Measurements from ENCODE around the gene PRKAA1.
"Not testable (repeated sequence)": the region's sequence is repeated elsewhere in the genome, so short reads cannot be mapped to it uniquely, and the experiment has no call there.

PRKAA1 gene

GRCh38 chr5:40826489-40827187 lies 28.5 kb upstream of the PRKAA1 start:
- no peak for DNase-seq (ENCODE audit: low read depth, low spot score)

- DNase-seq (ENCODE audit: low read depth, low spot score): not testable (repeated sequence)
Measured at GRCh38 chr5:40825461-40826043, 27.4 kb upstream of the PRKAA1 start.

GRCh38 chr5:40823459-40823858 lies 25.3 kb upstream of the PRKAA1 start:
- no peak for DNase-seq (ENCODE audit: low read depth, low spot score)

- DNase-seq (ENCODE audit: low read depth, low spot score): no peak
Measured at GRCh38 chr5:40813698-40814281, 15.6 kb upstream of the PRKAA1 start.

- DNase-seq (ENCODE audit: low read depth, low spot score): no peak
Measured at GRCh38 chr5:40812125-40812524, 14.0 kb upstream of the PRKAA1 start.

- no peak for DNase-seq (ENCODE audit: low read depth, low spot score)
Measured at GRCh38 chr5:40801771-40802562, 3.8 kb upstream of the PRKAA1 start.

- no peak for DNase-seq (ENCODE audit: low read depth, low spot score)
Measured at GRCh38 chr5:40799258-40799657, 1.1 kb upstream of the PRKAA1 start.

GRCh38 chr5:40798801-40799210 lies 632 bp upstream of the PRKAA1 start:
- DNase-seq (ENCODE audit: low read depth, low spot score): no peak

GRCh38 chr5:40797273-40798011 lies 732 bp downstream of the PRKAA1 start:
- DNase-seq (ENCODE audit: low read depth, low spot score): no peak

GRCh38 chr5:40796487-40796889 lies 1.7 kb downstream of the PRKAA1 start:
- no peak for DNase-seq (ENCODE audit: low read depth, low spot score)

- not testable (repeated sequence) for DNase-seq (ENCODE audit: low read depth, low spot score)
Measured at GRCh38 chr5:40794877-40795276, 3.3 kb downstream of the PRKAA1 start.

- not testable (repeated sequence) for DNase-seq (ENCODE audit: low read depth, low spot score)
Measured at GRCh38 chr5:40794340-40794739, 3.8 kb downstream of the PRKAA1 start.

- DNase-seq (ENCODE audit: low read depth, low spot score): not testable (repeated sequence)
Measured at GRCh38 chr5:40792691-40793090, 5.5 kb downstream of the PRKAA1 start.

- DNase-seq (ENCODE audit: low read depth, low spot score): no peak
Measured at GRCh38 chr5:40791715-40792139, 6.4 kb downstream of the PRKAA1 start.

GRCh38 chr5:40790947-40791593 lies 7.1 kb downstream of the PRKAA1 start:
- DNase-seq (ENCODE audit: low read depth, low spot score): no peak

GRCh38 chr5:40788941-40789340 lies 9.2 kb downstream of the PRKAA1 start:
- not testable (repeated sequence) for DNase-seq (ENCODE audit: low read depth, low spot score)

GRCh38 chr5:40787986-40788385 lies 10.2 kb downstream of the PRKAA1 start:
- no peak for DNase-seq (ENCODE audit: low read depth, low spot score)

GRCh38 chr5:40786664-40787063 lies 11.5 kb downstream of the PRKAA1 start:
- DNase-seq (ENCODE audit: low read depth, low spot score): not testable (repeated sequence)

GRCh38 chr5:40784916-40785315 lies 13.3 kb downstream of the PRKAA1 start:
- DNase-seq (ENCODE audit: low read depth, low spot score): no peak

- DNase-seq (ENCODE audit: low read depth, low spot score): no peak
Measured at GRCh38 chr5:40784027-40784653, 14.0 kb downstream of the PRKAA1 start.

Measured in brain pericyte (primary cell).